Lung (tissue), 16 donors: ENCODE data around the gene MAIP1. TPM values are rescaled to one million over a fixed set of nuclear protein-coding genes. Genes with fewer than 3 reads are reported as not detected.

ENCODE experiments used
- ATAC-seq: fragments of 200-7000 bp; cut with Tn5 transposase; one replicate; pipeline ENCODE4 v1.9.1; 2020; ENCODE audit warnings: moderate number of reproducible peaks; ENCODE audit not compliant: insufficient read depth, low FRiP score
- DNase-seq, 3 donors: peaks; one replicate each; pipeline ENCODE4 v3.0.0-alpha.2; 2013 to 2017
- H3K27ac ChIP-seq, 2 donors: one replicate each; pipeline ENCODE4 v1.5.1; 2013; ENCODE audit warnings: mild to moderate bottlenecking in 2 of 2, moderate library complexity in 2 of 2, control low read depth in 1 of 2, inconsistent platforms in 1 of 2, low read depth in 1 of 2, low read length in 1 of 2
- H3K27me3 ChIP-seq, 3 donors: one replicate each; pipeline ENCODE4 v1.5.1; 2013; ENCODE audit warnings: low read length in 2 of 3; ENCODE audit not compliant: control insufficient read depth in 3 of 3, insufficient read depth in 3 of 3
- H3K36me3 ChIP-seq, 4 donors: one replicate each; pipeline ENCODE4 v1.5.1; 2013; ENCODE audit warnings: low read length in 4 of 4, mild to moderate bottlenecking in 1 of 4, moderate library complexity in 1 of 4; ENCODE audit not compliant: control insufficient read depth in 4 of 4, insufficient read depth in 4 of 4
- H3K4me1 ChIP-seq, 5 donors: one replicate each; pipeline ENCODE4 v1.5.1; 2013; ENCODE audit warnings: low read length in 5 of 5, mild to moderate bottlenecking in 2 of 5, moderate library complexity in 1 of 5; ENCODE audit not compliant: control insufficient read depth in 5 of 5, insufficient read depth in 5 of 5
- H3K4me3 ChIP-seq: one replicate; pipeline ENCODE4 v1.5.1; 2013; ENCODE audit warnings: mild to moderate bottlenecking, control low read depth, moderate library complexity
- H3K9ac ChIP-seq, 2 donors: one replicate each; pipeline ENCODE4 v1.5.1; 2013; ENCODE audit warnings: low read length in 2 of 2, control low read depth in 1 of 2; ENCODE audit not compliant: insufficient read depth in 1 of 2
- H3K9me3 ChIP-seq, 4 donors: one replicate each; pipeline ENCODE4 v1.5.1; 2013; ENCODE audit warnings: low read length in 3 of 4, mild to moderate bottlenecking in 1 of 4, moderate library complexity in 1 of 4; ENCODE audit not compliant: control insufficient read depth in 4 of 4, insufficient read depth in 3 of 4
- CTCF ChIP-seq: IDR thresholded peaks from 2 replicates; pipeline ENCODE4 v1.5.1; 2012; ENCODE audit warnings: mild to moderate bottlenecking; ENCODE audit errors: control extremely low read depth, extremely low read depth
- WGBS, 2 donors: extraction: QIAGEN DNeasy Blood & Tissue Kit; methylation state at CpG; one replicate each; pipeline ENCODE4 v1.1.7; 2013; 5-methylcytosine and 5-hydroxymethylcytosine counted together
- long read RNA-seq, 5 donors: transcript quantifications; one replicate each; lab custom pipeline, GENCODE V29; 2026
- polyA plus RNA-seq, 2 donors: library from polyadenylated mRNA; stranded (reverse); fragments of 200-250 nt; gene quantifications; one replicate each; pipeline ENCODE4 v1.2.1, GENCODE V29; 2013
- total RNA-seq, 2 donors: library from RNA; depleted of rRNA in 1 of 2; stranded (reverse); fragments of >200 nt in 1 of 2; gene quantifications; one replicate each; pipeline ENCODE4 v1.2.1, GENCODE V29; 2014 to 2021
- donor health status: control.
- donor health status: control.
- donor health status: Bipolar disorder and iron deficiency.
- donor health status: healthy.
- donor health status: DM: yes; HTN: yes; CAD: no.

MAIP1 gene
- total RNA-seq (10 to 100 TPM; 12.4 to 18.3 TPM), polyA plus RNA-seq (10 to 100 TPM in 1 of 2 donors, 1 to 10 TPM in 1; 8.2 to 18.2 TPM)
- long read RNA-seq, donor 1, transcript MAIP1-202 (5 exons, 1,386 nt): major isoform, 12 of 12 reads
- long read RNA-seq, donor 1, partial matches to known transcripts: 0 of 12 reads
- long read RNA-seq, donor 1, other reads (novel, unspliced or antisense): 0 of 12 reads
- long read RNA-seq, donor 2, partial matches to known transcripts: 0 of 1 reads
- long read RNA-seq, donor 2, other reads (novel, unspliced or antisense): 0 of 1 reads
- long read RNA-seq, donor 3, transcript MAIP1-202 (5 exons, 1,386 nt): major isoform, 9 of 9 reads
- long read RNA-seq, donor 3, partial matches to known transcripts: 0 of 9 reads
- long read RNA-seq, donor 3, other reads (novel, unspliced or antisense): 0 of 9 reads
- long read RNA-seq, donor 4, partial matches to known transcripts: 0 of 3 reads
- long read RNA-seq, donor 4, other reads (novel, unspliced or antisense): 0 of 3 reads
- long read RNA-seq, donor 5, transcript MAIP1-202 (5 exons, 1,386 nt): major isoform, 6 of 6 reads
- long read RNA-seq, donor 5, partial matches to known transcripts: 0 of 6 reads
- long read RNA-seq, donor 5, other reads (novel, unspliced or antisense): 0 of 6 reads

- TF ChIP-seq CTCF: no peak
- Histone ChIP-seq H3K4me3 (peak within 1 kb of the TSS; percentile 91), H3K9ac (peak within 1 kb of the TSS; percentile 60 to 93), H3K27me3 (no peaks in the 10 kb centered on the region), H3K4me1 (peaks cover 7 to 26% (median 9%) of the 10 kb centered on the region in 5 donors), H3K9me3 (no peaks in the 10 kb centered on the region), H3K27ac (peak within 1 kb of the TSS; percentile 87 to 88), H3K36me3 (peaks cover 0 to 11% (median 5%) of the 10 kb centered on the region in 4 donors)
- WGBS, 2 donors: 0% methylated on average over 62 to 64 of the region's 64 CpGs
- peak; percentile 88 to 90 (median 90) for DNase-seq
- peak; percentile 97 for ATAC-seq
Measured at GRCh38 chr2:199955339-199956061, at the start of gene MAIP1, which contains the start of gene TYW5. Gene MAIP1 (plus strand): TSS chr2:199955582. CDS start chr2:199955799, 217 bp downstream. Gene TYW5 (minus strand): TSS chr2:199955491. CDS start chr2:199955470, 21 bp downstream.

- 65 to 70% methylated on average over 2 of the region's 2 CpGs for WGBS, 2 donors
- TF ChIP-seq CTCF: no peak
- no peak for ATAC-seq
Measured at GRCh38 chr2:199907008-199907714, 48.2 kb upstream of the MAIP1 start.

GRCh38 chr2:199910338-199911051 is 44.9 kb upstream of the MAIP1 start:
- DNase-seq (no peak), ATAC-seq (no peak)
- Histone ChIP-seq H3K4me1 (peaks cover 1 to 12% (median 10%) of the 10 kb centered on the region in 5 donors), H3K27ac (peak overlapping the region in 1 of 2 donors; percentile 98), H3K36me3 (no peaks in the 10 kb centered on the region), H3K27me3 (no peaks in the 10 kb centered on the region), H3K9me3 (no peaks in the 10 kb centered on the region), H3K9ac (peak overlapping the region in 1 of 2 donors; percentile 51), H3K4me3 (peak overlapping the region; percentile 91)
- TF ChIP-seq CTCF: no peak
- WGBS, 2 donors: 39 to 45% methylated on average over 18 of the region's 18 CpGs

More at GRCh38 chr2:199907008-199907714, 48.2 kb upstream of the MAIP1 start:
- H3K4me1 ChIP-seq: peaks cover 0 to 4% (median 0%) of the 10 kb centered on the region in 5 donors
- no peaks in the 10 kb centered on the region for H3K36me3 ChIP-seq
- H3K27me3 ChIP-seq: no peaks in the 10 kb centered on the region
- no peaks in the 10 kb centered on the region for H3K9me3 ChIP-seq
- H3K27ac ChIP-seq: no peak overlapping the region
- no peak for DNase-seq
- H3K4me3 ChIP-seq: no peak overlapping the region
- no peak overlapping the region for H3K9ac ChIP-seq
